Peyer's patch (tissue), 4 donors: ENCODE measurements around the gene PEX5L.

Source experiments
- POLR2A ChIP-seq, 2 donors: fragments of 450-650 bp; IDR thresholded peaks; one replicate each; pipeline ENCODE4 v1.5.1; 2017; ENCODE audit warnings: antibody characterized with exemption in 2 of 2, mild to moderate bottlenecking in 2 of 2, moderate library complexity in 2 of 2
- TF ChIP-seq, protein P1 (sequence below), 6 experiments: fragments of 450-650 bp in 4 of 6; fragments of 200-600 bp in 2 of 6; sonication (generic) in 1 of 6; IDR thresholded peaks; one replicate each; pipeline ENCODE4 v1.5.1; 2017 to 2019; ENCODE audit warnings: antibody characterized with exemption in 6 of 6, mild to moderate bottlenecking in 3 of 6, moderate library complexity in 1 of 6

DNA sequence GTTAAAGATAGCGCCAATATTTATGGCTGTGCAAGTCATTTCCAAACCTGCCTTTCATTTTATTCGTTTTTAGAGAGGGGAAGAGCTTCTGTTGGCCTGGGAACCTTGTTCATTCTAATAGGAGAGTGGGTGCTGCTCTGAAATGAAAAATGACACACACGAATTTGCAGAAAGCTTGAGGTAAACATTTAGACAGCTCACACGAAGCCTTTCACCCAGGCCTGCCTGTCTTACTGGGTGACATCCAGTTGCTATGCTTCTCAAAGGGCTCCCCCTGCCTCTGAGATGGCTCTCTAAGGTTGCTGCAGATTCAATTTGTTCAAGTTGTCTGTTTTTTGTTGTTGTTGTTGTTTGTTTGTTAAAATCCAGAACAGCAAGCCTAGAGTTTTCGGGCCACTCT is 18.2 kb downstream of the PEX5L start:
- TF ChIP-seq, protein P1, sequence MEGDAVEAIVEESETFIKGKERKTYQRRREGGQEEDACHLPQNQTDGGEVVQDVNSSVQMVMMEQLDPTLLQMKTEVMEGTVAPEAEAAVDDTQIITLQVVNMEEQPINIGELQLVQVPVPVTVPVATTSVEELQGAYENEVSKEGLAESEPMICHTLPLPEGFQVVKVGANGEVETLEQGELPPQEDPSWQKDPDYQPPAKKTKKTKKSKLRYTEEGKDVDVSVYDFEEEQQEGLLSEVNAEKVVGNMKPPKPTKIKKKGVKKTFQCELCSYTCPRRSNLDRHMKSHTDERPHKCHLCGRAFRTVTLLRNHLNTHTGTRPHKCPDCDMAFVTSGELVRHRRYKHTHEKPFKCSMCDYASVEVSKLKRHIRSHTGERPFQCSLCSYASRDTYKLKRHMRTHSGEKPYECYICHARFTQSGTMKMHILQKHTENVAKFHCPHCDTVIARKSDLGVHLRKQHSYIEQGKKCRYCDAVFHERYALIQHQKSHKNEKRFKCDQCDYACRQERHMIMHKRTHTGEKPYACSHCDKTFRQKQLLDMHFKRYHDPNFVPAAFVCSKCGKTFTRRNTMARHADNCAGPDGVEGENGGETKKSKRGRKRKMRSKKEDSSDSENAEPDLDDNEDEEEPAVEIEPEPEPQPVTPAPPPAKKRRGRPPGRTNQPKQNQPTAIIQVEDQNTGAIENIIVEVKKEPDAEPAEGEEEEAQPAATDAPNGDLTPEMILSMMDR (IDR thresholded peaks at IDR 0.05) = no peak
- no peak for TF ChIP-seq POLR2A (IDR thresholded peaks at IDR 0.05)
